ENCODE measurements around the gene NANOS3.

The NANOS3 gene

GRCh38 chr19:13885826-13886365, 9.0 kb downstream of the NANOS3 start:
- DNase-seq (ENCODE audit: low read depth in 2 of 2) = no peak

GRCh38 chr19:13887018-13887436, 10.1 kb downstream of the NANOS3 start:
- no peak for DNase-seq (ENCODE audit: low read depth in 2 of 2)

- no peak for DNase-seq (ENCODE audit: low read depth in 2 of 2)
These were observed 10.6 kb downstream of the NANOS3 start for GRCh38 chr19:13887517-13887916.

- no peak for DNase-seq (ENCODE audit: low read depth in 2 of 2)
These were observed 11.3 kb downstream of the NANOS3 start for GRCh38 chr19:13888281-13888680.

- DNase-seq (ENCODE audit: low read depth in 2 of 2) = no peak
These were observed 13.2 kb downstream of the NANOS3 start for GRCh38 chr19:13890136-13890535.

GRCh38 chr19:13892870-13893269, 15.9 kb downstream of the NANOS3 start:
- DNase-seq (ENCODE audit: low read depth in 2 of 2) = no peak

GRCh38 chr19:13894552-13894951, 17.6 kb downstream of the NANOS3 start:
- DNase-seq (ENCODE audit: low read depth in 2 of 2) = no peak

- no peak for DNase-seq (ENCODE audit: low read depth in 2 of 2)
These were observed 19.3 kb downstream of the NANOS3 start for GRCh38 chr19:13896227-13896626.

- DNase-seq (ENCODE audit: low read depth in 2 of 2) = no peak
These were observed 22.5 kb downstream of the NANOS3 start for GRCh38 chr19:13899393-13899792.

GRCh38 chr19:13899912-13900584, 23.1 kb downstream of the NANOS3 start:
- DNase-seq (ENCODE audit: low read depth in 2 of 2) = no peak

GRCh38 chr19:13902993-13903555, 26.1 kb downstream of the NANOS3 start:
- no peak for DNase-seq (ENCODE audit: low read depth in 2 of 2)

- peak; percentile 92 to 94 for DNase-seq (ENCODE audit: low read depth in 2 of 2)
These were observed 28.9 kb downstream of the NANOS3 start, which contains the start of the genes BRME1 and CC2D1A for GRCh38 chr19:13905634-13906520. TSS of gene BRME1 (minus strand) at chr19:13906117. CDS start at chr19:13904892, 1,225 bp downstream. TSS of gene CC2D1A (plus strand) at chr19:13906201. CDS start at chr19:13906442, 241 bp downstream.

GRCh38 chr19:13906521-13906904, 29.6 kb downstream of the NANOS3 start:
- DNase-seq (ENCODE audit: low read depth in 2 of 2) = no peak

- DNase-seq (ENCODE audit: low read depth in 2 of 2) = no peak
These were observed 30.0 kb downstream of the NANOS3 start for GRCh38 chr19:13906910-13907309.

- no peak for DNase-seq (ENCODE audit: low read depth in 2 of 2)
These were observed 31.7 kb downstream of the NANOS3 start for GRCh38 chr19:13908674-13909073.

GRCh38 chr19:13909430-13909829, 32.5 kb downstream of the NANOS3 start:
- no peak for DNase-seq (ENCODE audit: low read depth in 2 of 2)

GRCh38 chr19:13913352-13913751, 36.4 kb downstream of the NANOS3 start:
- no peak for DNase-seq (ENCODE audit: low read depth in 2 of 2)

GRCh38 chr19:13914777-13915176, 37.8 kb downstream of the NANOS3 start:
- DNase-seq (ENCODE audit: low read depth in 2 of 2) = no peak

GRCh38 chr19:13917888-13918406, 41.0 kb downstream of the NANOS3 start:
- DNase-seq (ENCODE audit: low read depth in 2 of 2) = no peak

- no peak for DNase-seq (ENCODE audit: low read depth in 2 of 2)
These were observed 41.9 kb downstream of the NANOS3 start for GRCh38 chr19:13918726-13919411.

- no peak for DNase-seq (ENCODE audit: low read depth in 2 of 2)
These were observed 43.6 kb downstream of the NANOS3 start for GRCh38 chr19:13920524-13920923.
